Renal cortical epithelial cell (primary cell): ENCODE data around the gene TNRC6B. TPM values are rescaled to one million over a fixed set of nuclear protein-coding genes. Genes with fewer than 3 reads are reported as not detected.
A peak's percentile ranks its signal among the peaks of the same experiment; 100 is the strongest.
"Not testable (repeated sequence)": the region's sequence is repeated elsewhere in the genome, so short reads cannot be mapped to it uniquely, and the experiment has no call there.

ENCODE experiments used
- DNase-seq: peaks from one replicate; pipeline ENCODE4 v3.0.0-alpha.2; 2011; ENCODE audit warnings: low read depth
- total RNA-seq: library from RNA; depleted of rRNA; stranded (reverse); fragments of >200 nt; gene quantifications from 2 replicates; pipeline ENCODE4 v1.2.3, GENCODE V29; 2014

The TNRC6B gene, protein sequence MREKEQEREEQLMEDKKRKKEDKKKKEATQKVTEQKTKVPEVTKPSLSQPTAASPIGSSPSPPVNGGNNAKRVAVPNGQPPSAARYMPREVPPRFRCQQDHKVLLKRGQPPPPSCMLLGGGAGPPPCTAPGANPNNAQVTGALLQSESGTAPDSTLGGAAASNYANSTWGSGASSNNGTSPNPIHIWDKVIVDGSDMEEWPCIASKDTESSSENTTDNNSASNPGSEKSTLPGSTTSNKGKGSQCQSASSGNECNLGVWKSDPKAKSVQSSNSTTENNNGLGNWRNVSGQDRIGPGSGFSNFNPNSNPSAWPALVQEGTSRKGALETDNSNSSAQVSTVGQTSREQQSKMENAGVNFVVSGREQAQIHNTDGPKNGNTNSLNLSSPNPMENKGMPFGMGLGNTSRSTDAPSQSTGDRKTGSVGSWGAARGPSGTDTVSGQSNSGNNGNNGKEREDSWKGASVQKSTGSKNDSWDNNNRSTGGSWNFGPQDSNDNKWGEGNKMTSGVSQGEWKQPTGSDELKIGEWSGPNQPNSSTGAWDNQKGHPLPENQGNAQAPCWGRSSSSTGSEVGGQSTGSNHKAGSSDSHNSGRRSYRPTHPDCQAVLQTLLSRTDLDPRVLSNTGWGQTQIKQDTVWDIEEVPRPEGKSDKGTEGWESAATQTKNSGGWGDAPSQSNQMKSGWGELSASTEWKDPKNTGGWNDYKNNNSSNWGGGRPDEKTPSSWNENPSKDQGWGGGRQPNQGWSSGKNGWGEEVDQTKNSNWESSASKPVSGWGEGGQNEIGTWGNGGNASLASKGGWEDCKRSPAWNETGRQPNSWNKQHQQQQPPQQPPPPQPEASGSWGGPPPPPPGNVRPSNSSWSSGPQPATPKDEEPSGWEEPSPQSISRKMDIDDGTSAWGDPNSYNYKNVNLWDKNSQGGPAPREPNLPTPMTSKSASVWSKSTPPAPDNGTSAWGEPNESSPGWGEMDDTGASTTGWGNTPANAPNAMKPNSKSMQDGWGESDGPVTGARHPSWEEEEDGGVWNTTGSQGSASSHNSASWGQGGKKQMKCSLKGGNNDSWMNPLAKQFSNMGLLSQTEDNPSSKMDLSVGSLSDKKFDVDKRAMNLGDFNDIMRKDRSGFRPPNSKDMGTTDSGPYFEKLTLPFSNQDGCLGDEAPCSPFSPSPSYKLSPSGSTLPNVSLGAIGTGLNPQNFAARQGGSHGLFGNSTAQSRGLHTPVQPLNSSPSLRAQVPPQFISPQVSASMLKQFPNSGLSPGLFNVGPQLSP (N-terminal part only)
- 6.4 and 52.5 TPM in 2 replicates for total RNA-seq

DNA sequence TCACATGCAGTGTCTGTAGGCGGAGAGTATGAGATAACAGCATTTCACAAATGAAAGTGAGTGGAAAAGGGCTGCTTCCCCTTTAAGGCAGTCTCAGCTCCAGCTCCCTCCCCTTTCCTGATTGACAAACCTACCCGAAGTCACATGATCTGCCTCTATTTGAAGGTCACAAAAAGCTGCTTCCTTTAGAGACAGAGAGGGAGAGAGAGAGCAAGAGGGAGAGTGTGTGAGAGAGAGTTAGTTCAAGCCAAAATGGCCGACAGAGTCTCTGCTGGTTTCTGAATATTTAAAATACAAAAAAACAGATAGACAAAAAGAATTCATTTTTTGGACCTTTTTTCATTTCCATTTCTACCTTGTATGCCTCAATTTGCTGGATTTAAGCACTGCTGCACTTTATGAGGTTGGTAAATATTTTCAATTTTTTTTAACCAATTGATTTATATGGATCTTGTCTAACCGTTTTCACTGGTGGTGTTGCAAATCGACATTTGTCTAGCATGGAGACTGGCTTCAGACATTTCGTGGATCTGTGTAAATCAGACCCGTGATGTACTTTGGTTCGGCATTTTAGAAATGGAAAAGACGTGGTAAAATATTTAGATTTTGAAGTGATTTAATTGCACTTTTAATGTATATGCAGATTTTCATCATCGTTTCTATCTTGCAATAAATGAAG, at the start of gene TNRC6B:
TNRC6B (plus strand) TSS at position 188 of the 679 bp plus-strand sequence; CDS start at position 399, 211 bp downstream.
- DNase-seq, result peak; percentile 98

DNA sequence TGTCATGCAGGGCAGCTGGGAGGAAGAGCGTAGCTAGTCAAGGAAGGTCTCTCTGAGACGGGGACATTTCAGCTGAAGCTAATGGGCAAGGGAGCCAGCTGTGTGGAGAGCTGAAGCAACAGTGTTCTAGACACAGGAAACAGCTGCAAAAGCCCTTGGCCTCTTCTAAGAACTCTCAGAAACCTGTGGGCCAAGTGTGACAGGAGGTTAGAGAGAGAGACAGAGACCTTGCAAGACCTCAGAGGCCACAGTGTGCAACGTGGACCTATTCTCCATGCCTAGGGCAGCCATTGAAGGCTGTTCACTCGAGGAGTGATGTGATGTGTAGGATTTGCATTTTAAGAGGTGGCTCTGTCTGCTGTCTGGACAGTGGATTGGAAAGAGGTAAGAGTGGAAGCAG, 48.7 kb upstream of the TNRC6B start:
- DNase-seq, result no peak

DNA sequence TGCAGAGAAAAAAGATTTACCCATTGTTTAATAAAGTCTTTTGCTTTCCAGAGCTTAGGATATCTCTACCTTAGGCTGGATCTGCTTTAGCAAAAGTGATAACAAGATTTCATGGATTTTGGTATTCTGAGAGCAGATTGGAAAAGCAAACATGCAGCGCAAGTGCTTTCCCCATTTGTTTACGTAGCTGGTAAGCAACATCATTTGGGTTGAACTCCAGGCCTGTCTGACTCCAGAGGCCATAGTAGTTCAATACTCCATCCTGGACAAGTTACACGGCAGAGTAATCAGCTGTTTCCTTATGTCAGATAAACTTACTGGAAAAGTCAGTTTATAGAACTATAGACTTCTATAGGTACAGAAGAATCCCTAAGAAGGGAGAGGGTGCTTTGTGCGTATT, 40.6 kb upstream of the TNRC6B start:
- DNase-seq, result no peak

DNA sequence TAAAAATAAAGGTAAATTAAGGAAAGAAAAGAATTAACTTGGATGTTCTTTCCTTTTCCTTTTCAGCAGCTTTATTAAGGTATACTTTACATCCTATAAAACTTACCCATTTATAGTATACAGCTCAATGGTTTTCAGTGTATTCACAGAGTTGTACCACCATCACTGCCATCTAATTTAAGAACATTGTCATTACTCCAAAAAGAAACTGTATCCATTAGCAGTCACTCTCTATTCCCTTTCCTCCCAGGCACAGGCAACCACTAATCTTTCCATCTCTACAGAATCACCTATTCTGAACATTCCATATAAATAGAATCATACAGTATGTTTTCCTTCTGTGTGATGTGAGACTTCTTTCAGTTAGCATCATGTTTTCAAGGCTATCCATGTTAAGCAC, 38.9 kb upstream of the TNRC6B start:
- DNase-seq, result no peak

DNA sequence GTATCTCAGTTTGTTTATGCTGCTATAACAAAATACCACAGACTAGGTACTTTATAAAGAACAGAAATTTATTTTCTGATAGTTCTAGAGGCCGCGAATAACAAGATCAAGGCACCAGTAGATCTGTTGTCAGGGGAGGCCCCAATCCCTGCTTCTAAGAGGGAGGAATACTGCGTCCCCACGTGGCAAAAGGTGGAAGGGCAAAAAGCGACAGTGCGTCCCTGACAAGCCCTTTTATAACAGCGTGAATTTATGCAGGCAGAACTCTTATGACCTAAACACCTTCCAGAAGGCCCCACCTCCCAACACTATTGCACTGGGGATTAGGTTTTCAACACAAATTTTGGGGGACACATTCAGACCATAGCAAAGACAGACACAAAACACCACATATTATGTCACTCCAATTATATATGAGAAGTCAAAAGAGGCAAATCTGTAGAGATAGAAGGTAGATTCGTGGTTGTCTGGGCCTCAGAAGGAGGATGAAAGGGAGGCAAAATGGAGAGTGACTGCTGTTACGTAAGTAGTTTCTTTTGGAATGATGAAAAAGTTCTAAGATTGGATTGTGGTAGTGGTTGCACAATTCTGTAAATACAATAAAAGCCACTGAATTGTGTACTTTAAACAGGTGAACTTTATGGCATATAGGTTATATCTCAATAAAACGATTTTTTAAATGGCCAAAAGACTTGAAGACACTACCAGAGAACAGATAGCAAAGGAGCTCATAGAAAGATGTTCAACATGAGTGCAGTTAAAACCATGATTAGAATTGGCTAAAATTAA, 30.1 kb upstream of the TNRC6B start:
- DNase-seq, result no peak

DNA sequence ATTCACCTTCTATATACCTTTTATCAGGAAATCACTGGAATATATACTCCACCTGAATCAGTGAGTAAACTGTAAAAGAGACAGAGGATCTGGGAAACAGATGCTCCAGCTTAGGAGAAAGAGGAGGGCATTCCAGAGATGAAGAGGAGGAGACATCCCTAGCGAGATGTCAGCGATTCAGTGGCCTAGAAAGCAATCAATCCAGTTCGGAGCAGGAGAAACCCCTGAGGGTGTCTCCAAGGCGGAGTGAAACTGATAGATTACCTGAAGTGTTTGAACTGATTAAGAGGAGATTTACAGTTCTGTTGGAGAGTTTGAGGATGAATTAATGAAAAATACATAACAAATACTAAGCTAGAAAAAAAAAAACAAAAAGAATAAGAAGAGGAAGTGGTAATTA, 24.5 kb upstream of the TNRC6B start:
- DNase-seq, result no peak

DNA sequence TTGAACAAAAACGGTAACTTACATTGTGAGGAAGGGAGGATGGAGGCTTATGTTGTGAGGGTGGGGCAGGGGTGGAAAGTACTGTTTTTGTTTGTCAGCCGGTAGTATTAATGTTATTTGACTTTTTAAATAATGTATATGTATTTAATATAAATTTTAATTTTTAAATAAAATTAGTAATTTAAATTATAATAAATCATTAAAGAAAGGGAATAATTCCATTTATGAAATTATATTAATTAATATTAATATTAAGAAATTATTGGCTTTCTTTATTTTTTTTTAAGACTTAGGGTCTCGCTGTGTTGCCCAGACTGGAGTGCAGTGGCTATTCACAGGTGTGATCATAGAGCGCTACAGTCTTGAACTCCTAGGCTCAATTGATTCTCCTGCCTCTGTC, 24.0 kb upstream of the TNRC6B start:
- DNase-seq, result no peak

DNA sequence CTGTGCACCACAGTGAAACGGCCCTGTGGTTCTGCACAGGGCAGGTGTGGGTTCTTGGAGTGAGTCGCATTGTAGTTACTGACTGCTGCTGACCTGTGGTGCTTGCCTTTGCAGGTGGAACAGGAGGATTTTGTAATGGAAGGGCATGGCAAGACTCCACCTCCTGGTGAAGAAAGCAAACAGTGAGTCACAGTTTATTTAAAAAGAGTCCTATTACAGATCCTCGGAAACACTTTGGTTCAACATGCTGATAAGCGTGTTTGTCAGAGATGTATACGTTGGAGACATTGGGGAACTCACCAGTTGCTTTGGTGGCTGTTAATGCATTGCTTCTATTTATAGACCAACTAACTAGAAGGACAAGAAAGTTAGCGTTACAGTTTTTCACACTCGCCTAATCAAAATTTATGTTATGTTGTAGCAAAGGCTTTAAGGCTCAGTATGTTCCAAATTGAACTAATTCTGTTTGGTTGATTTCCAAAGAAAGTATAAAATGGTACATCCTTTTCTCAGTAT, 21.7 kb upstream of the TNRC6B start:
- peak; percentile 87 for DNase-seq

DNA sequence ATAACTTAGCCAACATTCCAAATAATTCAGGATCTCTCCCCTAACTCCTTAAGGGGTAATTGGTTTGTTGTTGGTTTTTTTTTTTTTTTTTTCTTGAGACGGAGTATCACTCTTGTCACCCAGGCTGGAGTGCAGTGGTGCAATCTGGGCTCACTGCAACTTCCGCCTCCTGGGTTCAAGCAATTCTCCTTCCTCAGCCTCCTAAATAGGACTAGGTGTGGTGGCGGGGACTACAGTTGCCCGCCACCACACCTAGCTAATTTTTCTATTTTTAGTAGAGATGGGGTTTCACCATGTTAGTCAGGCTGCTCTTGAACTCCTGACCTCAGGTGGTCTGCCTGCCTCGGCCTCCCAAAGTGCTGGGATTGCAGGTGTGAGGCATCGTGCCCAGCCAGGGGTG, 21.0 kb upstream of the TNRC6B start:
- not testable (repeated sequence) for DNase-seq

DNA sequence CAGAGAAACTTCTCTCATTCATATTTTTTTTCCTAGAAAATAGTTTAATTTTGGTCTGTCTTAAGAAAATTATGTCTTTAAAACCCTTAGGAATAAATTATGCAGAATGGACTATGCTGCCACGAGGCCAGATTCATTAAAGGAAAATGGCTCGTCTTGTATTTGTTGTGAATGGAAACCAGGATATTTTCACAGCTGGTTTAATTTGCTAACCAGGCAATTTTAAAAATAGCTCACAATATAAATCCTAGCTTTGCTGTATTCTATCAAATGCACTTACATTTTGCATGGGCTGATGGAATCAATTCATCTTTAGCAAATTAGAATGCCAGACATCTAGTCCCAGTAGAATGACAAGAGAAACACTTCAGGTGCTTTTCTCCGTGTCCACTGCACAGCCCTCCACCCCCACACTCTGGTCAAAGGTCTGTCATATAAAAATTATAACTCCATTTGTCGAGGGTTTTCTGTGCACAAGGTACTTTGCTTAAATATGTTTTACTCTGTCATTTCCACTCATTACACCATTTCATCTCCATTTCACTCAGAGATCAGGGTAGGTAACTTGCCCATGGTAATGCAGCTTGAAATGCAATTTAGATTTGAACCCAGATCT, 20.3 kb upstream of the TNRC6B start:
- no peak for DNase-seq

DNA sequence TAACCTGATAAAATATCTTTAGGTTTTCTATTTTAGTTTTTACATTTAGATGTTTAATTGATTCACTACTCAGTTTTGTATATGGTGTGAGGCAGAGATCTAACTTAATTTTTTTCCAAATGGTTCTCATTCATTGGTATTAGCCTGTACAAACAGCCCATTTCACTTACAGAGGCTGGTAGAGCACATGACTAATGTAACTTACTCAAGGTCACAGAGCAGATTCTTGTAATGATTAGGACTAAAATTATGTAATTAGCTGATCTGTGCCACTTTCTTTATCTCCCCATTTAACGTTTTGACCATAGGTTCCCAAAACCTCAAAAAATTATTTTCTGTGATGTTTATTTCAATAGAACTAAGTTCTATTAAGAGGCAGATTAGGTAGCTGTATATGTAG, 16.5 kb upstream of the TNRC6B start:
- no peak for DNase-seq

DNA sequence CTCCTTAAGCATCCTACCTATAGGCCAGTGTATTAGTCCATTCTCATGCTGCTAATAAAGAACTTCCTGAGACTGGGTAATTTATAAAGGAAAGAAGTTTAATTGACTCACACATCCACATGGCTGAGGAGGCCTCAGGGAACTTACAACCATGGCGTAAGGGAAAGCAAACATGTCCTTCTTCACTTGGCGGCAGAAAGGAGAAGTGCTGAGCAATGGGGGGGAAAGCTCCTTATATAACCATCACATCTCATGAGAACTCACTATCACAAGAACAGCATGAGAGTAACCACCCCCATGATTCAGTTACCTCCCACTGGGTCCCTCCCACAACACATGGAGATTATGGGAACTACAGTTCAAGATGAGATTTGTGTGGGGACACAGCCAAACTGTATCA, 12.2 kb upstream of the TNRC6B start:
- DNase-seq, result not testable (repeated sequence)

DNA sequence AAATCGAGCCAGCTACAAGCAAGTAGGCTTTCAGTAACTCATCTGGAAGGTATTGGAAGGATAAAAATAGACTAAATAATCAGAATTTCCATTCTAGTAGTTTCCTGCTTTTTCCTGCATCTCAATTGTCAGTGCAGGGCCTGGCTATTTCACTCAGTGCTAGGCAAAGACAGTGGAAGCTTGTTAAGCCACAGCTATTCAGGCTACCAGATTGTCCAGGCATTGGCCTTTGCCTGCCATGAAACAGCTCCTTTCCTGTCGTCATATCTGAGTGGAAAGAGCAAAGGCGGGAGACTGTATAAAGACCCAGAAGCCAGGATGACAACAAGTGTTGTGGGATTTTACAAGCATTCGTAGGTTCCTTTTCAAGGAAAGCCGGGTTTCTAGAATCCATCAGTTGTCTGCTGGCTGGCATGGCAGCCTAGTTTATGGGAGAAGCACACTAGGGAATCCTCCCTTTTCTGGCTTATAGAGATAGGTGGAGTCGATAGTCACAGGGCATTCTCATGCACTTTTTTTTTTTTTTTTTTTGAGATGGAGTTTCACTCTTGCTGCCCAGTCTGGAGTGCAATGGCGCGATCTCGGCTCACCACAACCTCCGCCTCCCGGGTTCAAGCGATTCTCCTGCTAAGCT, 2.0 kb upstream of the TNRC6B start:
- no peak for DNase-seq

DNA sequence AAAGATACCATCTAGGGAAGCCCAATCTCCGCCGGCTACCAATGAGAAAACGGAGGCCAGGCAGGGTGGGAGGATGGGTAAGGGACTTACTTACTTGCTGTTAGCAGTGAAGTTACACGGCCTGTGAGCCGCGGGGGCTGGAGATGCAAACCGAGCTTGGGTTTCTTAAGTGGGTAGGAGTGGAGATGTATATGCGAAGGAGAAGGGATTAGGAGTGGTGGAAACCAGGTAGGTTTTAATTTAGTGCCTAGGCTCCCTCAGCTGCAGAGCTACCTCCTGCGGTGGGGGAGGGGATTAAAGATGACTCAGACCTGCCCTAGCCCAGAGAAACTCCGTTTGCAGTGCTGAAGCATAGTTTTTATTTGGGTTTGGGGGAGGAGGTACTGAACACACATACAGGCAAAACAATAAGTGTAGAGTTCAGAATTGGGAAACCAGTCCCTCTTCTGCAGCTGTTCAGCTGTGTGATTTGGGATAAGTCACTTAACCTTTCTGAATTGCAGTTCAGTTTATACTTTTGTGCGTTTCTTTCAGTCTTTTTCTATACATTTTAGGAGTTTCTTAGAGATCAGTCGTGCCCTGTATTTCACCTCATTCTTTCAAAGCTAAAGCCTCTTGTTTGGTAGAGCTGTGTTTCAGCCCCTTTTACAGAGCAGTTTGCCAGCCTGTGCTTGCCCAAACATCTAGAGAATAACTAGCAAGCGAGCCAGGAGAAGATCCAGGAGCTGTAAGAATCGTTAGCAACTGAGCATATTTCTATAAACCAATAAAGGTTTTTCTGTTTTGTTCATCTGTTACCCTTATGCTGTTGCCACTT, 596 bp upstream of the TNRC6B start:
- peak; percentile 72 for DNase-seq

DNA sequence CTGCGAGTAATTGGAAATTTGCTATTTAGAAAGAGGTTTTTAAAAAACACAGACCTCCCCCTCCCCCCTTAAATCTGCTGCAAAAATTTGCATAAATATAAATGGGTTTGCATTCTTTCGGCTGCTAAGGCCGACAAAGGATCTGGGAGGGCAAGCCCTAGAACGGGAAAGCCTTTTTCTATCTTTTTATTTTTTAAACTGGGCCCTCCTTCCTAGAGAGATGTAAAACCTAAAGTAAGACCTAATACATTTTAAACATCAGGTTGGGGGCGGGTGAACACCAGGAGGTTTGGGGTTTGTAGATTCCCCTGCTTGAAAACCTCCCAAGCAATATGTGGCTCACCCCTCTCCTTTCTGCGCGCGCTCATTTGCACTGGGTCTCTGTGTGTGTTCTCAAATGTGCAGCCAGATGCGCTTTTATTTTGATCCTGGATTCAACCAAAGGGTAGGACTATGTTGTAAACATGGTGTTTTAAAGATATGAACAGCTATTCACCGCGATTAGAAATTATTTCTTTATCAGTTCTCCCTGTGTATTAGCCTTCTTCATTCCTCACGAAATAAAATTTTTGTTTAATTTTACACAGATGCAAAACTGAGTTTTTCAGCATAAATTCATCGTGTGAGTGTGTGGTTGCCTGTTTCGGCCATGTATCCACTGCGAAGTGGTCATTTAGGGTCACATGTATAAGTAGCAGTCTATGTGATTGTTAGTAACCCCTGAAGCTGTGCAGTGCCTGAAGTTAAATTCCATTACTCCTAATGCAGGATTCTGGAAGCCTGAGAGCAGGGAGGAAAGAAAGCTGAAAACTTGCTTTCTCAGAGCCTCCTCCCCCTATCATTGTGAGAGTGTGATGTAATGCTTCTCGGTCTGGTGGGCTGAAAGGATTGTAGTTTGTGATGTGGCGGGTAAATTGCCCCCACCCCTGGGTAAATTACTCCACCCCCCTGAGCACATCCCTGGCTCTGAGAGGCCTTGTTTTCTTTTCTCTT, 988 bp downstream of the TNRC6B start:
- peak; percentile 56 for DNase-seq

DNA sequence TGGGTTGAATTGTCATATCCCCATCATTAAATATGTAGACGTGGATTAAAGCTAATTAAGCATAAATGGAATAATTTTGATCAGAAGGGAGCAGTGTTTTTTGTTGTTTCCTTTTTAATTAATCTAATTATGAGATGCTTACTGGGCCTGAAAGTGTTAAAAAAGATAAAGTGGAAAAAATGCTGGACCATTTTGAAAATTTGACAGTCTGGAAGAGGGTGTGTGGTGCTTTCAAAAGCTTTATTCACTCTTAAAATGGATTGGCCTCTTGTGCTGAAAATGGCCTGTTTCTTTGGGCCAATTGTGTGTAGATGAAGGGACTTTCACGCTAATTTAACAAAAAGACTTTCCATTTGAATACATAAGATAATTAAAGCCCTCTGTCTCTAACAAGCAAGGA, 1.8 kb downstream of the TNRC6B start:
- no peak for DNase-seq

DNA sequence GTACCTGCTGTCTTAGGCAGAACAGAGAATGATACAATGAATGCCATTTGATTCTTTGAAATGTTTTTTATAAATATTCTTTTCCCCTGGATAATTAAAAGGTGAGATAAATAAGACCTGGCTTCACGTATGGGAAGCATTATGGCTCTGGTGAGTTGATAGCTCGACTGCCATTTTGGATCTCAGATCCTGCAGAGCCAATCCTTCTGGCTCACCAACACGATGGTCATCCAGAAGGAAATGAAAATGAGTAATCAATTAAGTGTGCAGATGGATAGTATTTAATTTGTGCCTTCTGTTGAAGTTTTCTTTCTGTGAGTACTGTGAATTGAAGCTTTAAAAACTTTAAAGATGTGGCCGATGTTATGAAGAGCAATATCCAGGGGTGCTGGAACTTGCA, 2.7 kb downstream of the TNRC6B start:
- DNase-seq, result no peak
